GM19372 (cell line): ENCODE measurements around the gene GCHFR.

ENCODE experiments used
- ATAC-seq: cut with Tn5 transposase; IDR thresholded peaks from one replicate; pipeline ENCODE4 v1.9.1; 2021; ENCODE audit warnings: mild to moderate bottlenecking, low read depth, moderate library complexity; ENCODE audit not compliant: unreplicated experiment

The GCHFR gene

DNA sequence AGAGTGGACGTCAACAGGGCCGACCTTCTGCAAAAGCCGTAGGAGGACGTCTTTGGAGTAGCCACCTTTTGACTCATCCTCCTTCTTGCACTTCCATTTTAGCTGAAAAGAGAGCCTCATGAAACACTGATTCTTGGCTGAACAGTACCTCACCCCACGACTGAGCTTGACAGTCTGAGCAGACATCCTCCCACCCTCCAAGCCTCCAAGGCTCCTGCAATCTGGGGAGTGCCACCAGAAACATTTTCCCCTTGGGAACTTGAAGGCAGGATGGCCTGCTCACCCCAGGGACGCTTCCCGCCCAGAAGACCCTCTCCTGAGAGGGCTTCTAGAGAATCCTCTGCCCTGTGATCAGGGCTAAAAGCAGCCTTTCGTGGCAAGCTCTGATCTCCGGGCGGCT is 11.1 kb downstream of the GCHFR start:
- ATAC-seq: no peak

DNA sequence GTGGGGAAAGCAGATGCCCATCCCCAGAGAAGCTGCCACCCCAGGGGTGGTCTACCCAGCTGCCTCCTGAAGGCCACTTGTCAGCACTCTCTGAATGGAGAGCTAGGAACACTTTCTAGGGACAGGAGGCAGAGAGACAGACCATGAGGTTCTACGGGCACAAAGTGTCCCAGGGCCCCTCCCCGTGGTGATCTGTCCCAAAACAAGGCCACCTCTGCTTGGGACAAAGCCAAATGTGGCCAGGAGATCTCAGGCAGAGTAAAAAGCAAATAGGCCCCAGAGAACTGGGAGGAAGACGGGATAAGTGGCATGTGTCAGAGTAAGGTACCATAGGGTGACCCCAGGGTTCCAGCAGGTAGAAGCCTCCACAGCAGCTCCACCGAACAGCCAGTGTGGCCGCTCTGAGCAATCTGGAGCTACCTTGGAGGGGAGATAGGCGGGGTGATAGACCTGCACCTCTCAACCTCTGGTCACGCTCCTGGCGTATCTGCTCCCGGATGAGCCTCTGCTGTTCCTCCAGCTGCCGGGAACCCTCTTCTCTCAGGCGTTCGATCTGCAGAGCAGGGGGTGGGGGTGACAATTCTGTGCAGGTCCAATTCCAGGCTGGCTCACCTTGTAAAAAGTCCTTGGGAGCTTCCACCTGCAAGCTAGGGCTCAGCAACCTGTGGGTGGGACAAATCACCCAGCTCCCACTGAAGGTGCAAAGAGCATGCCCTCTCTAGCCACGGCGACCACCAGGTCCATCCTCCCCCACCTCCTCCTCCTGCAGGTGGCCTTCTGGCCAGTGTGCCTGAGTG is 12.1 kb downstream of the GCHFR start:
- no peak for ATAC-seq

DNA sequence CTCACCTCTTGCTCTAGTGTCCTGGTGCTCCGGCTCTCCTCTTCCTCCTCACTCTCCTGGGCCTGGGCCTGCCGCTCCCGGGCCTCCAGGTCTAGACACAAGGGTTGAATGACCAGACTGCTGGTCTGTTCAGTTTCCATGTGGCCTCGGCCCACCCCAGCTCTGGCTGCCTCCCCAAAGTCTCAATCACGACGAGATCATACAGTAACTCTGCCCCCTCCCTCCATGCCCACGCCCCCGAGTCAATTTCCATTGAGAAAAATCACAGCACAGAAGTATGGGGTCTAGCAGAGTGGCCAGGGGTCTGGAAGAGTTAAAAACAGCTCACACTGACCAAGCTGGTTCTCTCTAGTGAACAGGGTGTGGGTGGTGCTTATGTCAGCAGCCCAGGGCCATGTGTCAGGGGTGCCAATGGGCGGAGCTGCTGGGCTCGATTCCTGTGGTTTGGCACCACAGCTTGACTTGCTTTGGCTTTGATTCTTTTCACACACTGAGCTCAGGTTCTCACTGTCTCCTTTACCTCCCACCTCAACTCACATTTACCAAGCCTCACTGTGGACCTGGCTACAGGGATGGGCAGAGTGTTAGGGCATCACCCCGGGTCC is 12.8 kb downstream of the GCHFR start:
- ATAC-seq: no peak

DNA sequence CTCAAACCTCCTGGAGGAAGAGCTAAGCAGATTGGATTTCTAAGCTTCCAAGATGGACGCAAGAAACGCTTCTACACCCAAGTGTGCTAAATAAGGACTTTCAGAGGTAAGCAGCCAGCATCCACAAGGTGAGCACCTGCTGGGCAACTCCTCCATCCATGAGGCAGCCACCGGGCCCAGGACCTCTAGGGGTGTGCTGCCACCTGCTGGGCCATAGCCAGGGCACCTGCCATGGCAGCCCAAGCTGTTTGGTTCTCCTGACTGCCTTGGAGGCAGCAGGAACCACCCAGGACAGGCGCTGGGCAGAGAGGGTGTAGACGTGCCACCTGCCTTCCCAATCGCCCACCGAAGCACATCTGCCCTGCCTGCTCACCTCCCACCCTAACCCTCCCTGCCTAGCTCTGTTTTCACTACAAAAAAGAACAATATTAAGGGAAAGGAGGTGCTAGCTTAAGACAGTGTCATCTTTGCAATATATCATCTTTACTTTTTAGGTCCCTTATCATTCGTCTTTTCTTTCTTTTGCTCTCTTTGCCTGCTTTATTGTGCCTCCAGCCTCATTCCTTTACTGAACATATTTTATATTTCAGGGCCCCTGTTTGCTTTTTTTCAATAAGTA is 18.9 kb downstream of the GCHFR start:
- ATAC-seq: no peak

DNA sequence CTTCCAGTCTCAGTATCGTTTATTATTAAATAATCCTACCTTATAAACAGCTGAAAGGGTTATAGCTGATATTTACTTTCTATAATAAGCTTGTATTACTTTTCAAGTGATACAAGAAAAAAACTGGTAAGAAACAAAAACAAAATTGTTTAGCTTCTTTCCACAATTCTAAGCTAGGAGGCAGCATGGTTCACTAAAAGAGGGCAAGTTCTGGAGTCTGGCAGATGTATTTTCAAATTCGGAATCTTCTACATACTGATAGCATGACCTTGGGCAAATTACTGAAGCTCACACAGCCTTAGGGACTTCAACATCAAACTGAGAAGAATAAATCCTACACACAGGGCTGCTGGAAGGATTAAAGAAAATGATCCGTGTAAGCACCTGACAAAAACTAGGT is 21.3 kb downstream of the GCHFR start:
- no peak for ATAC-seq

DNA sequence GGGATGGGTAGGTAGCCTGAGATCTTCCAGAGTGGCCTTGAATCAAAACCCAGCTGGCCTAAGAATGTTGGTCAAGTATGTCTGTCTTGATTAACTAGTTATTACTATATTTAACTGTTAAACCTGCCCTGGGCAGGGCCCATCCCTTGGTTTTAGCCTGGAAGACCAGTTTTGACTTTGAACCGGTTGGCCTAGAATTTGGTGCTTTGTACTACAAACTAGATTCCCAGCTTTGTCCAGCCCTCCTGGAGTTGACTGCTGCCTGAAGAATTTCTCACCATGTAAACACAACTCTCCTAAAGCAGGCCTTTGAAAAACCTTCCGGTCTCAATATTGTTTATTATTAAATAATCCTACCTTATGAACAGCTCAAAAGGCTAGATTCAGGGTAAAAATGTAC is 21.9 kb downstream of the GCHFR start:
- ATAC-seq: no peak

DNA sequence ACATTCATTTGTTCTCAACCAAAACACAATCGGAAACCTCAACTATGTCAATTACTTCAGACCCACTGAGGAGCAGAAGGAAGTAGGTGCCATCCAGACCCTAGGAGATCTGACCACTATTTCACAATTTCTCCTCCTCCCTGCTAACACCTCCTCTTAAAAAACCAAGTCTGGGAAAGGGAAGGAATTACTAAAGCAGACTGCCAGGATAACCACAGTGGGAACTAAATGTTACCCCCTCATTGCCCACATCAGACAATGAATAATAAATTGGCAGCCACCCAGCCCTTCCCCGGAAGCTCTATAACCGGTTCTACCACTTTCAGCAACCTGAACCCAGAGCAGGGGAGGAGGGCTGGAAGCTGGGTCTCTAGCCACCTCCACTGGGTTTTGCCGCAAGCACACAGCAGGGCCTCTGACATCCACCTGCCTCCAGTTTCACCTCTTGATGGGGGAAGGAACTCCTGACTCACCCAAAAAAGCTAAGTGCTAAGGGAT is 23.5 kb downstream of the GCHFR start:
- no peak for ATAC-seq

DNA sequence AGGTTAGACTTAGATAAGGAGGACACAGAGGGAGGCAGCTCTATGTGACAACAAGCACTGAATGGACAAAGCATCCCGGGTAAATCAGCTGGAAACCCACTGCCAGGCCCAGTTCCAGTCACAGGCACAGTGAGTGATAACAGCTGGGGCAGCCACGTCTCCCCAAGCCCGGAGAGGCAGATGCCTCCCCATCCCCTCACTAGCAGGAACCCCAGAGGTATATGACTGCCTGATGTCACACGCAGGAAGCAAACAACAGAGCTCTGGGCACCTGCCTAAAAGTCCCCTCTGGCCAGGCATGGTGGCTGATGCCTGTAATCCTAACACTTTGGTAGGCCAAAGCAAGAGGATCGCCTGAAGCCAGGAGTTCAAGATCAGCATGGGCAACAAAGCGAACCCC is 24.1 kb downstream of the GCHFR start:
- no peak for ATAC-seq

DNA sequence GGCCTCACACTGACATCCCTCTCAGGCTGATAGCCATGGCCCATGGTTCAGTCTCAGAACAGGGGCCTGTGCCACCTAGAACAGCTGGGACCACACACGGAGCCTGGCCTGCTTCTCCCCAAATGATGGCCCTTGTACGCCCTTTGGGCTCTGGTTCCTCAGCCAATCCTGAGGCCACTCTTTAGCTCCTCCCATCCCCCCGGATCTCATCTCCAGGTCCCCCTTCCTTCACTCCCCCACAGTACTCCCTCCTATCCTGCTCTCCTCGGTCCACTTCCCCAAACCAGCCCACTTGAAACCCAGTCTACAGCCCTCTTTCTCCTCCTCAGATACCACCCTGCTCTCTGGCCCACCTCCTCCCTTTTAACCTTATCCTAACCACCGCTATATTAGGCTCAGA is 25.3 kb downstream of the GCHFR start:
- no peak for ATAC-seq

DNA sequence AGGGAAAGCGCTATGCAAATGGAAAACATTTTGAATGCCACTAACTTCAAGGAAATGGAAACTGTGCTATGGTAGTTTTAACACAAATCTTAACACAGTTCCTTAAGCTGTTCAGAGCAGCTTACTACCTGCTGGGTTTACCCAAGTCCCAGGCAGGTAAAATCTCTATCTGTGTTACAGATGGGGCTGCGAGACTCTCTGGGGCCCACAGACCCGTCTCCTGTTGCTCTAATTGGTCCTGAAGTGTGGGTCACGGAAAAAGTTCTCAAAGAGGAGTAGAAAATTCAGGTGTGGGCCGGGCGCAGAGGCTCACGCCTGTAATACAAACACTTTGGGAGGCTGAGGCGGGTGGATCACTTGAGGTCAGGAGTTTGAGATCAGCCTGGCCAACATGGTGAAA is 26.1 kb downstream of the GCHFR start:
- ATAC-seq: no peak

DNA sequence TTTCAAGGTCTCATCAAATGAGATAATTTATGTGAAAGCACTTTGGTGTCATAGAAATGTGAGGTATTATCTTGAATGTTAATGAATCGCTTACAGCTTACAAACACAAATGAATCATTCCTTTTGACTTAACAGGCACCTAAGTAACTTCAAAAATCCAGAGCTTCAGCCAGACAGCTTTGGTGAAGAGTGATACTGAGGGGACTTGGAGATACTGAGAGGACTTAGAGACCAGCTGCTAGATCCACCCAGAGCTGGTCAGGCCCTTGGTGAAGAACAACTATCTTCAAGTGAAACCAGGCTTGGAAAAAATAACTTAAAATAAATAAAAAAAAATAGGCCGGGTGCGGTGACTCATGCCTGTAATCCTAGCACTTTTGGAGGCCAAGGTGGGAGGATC is 26.9 kb downstream of the GCHFR start:
- no peak for ATAC-seq

DNA sequence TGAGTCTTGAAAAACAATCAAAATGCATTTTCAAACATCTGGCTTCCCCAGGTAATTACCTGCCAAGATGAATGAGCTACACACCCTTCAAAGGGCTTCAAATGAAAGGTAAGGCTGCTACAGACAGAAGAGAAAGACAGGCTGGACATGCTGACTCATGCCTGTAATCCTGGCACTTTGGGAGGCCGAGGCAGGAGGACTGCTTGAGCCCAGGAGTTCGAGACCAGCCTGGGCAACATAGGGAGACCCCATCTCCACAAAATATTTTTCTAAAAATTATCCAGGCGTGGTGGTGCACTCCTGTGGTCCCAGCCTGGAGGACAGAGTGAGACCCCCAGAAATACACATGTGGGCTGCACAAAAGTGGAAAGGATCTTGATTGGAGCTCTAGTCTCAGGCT is 28.5 kb downstream of the GCHFR start:
- ATAC-seq: no peak

DNA sequence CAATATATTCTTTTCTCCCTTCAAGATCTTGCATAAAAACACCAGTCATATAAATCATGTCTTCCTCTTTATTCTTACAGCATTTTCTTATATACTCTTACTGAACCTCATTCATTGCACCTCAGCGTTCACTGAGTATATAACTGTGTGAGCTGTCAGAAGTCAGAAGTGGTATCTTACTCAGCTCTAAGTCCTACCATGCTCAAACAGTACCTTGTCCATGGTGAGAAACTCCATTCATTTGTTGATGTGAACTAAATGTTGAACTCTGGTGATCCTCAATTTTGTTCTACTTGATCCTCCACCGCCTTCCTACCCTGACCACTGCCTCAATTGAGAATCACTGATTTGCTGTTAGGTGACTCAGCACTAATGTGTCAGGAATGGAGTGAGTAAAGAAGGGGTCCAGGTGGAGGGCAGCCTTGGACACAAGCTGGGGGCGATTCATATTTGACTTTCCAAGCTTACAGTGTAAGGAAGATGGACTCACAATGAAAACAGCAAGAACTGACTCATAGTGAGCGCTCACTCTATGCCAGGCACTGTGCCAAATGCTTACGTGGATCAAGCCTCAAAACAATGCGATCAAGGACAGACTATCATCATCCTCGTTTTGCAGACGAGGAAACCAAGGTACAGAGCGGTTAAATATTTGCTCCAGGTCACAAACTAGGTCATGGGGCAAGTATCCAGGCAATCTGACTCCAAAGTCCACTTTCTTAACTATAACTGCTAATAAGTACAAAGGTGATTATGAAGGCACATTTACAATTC is 29.5 kb downstream of the GCHFR start:
- ATAC-seq: no peak

DNA sequence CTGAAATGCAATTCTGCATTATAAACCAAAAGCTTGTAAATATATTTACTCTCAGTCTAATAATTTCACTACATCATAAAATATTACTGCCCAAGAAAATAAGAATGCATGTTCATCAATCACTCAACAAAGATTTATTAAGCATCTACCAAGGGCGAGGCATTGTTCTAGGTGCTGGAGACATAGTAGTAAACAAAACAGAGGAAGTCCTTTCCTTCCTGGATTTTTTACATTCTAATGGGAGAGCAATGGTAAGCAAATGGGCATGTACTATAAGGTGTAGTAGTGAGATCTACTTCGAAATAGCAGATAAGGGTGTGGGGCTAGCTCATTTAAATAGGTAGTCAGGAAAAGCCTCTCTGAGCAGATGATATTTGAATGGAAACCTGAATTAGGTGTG is 32.2 kb downstream of the GCHFR start:
- no peak for ATAC-seq

DNA sequence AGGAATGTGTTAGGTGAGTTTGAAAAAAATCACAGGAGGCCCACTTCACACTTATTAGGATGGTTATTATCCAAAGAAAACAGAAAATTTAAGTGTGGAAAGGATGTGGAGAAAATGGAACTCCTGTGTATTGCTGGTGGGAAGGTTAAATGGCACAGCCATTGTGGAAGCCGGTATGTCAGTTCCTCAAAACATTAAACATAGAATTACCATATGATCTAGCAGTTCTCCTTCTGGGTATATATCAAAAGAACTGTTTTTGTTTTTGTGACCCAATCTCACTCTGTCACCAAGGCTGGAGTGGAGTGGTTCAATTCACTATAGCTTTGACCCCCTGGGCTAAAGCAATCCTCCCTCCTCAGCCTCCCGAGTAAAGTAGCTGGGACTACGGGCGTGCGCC is 32.6 kb downstream of the GCHFR start:
- ATAC-seq: no peak

DNA sequence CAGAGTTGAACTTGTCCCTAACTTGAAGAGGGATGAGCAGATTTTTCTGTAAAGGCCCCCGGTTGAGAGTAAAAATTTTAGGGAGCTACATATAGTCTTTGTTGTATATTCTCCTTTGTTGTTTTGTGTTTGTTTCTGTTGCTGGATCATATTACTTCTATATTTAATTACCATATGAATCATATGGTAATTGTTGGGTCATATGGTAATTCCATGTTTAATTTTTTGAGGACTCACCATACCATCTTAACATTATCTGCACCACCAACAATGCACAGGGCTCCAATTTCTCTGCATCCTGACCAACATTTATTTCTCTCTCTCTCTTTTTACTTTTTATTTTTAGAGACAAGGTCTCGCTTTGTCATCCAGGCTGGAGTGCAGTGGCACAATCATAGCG is 35.7 kb downstream of the GCHFR start:
- ATAC-seq: no peak

DNA sequence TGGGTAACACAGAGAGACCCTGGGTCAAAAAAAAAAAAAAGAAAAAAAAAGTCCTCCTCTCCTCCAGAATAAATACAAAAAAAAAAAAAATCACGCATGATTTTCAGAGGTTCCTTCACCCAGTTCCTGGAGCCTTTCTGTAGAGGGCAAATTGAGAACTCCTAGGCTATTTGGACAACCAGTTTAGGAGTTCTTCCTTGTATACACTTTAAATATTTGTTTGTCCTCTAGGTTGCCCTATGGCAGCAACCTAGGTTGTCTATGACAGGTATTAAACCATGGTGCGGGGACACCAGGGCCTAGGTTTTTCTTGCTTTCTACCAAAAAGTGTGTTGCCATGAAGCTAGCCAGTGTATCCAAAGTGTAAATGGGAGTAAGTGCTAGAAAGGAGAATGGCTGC is 39.2 kb downstream of the GCHFR start:
- no peak for ATAC-seq

DNA sequence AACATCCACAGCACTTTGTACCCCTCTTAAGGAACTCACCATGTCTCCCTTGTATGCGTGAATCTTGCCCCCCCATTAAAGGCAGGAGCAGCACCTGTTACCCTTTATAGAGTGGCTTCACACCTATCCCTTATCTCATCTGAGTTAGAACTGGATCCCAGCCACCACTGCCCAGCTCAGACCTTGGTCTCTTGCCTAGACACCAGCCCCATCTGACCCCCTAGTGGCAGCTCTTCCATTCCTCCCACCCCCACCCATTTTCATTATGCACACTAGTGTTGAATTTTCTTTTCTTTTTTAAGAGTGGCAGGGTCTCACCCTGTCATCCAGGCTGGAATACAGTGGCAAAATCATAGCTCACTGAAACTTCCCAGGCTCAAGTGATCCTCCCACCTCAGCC is 39.8 kb downstream of the GCHFR start:
- no peak for ATAC-seq

DNA sequence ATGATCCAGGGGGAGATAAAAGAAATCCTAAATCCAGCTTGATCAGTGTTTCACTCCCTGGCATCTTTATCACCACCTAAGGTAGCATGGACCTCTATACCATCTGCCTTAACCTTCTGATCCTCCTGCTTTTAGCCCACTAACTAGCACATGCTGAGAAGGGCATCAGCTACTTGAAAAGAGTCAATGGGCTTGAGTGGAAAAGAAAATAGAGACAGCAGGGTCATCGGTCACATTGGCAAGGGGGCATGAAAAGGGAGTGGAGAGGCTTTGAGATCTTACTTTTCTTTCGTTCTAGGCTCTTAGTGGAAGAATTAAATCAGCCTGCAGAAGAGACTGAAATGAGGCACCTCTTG is 42.8 kb downstream of the GCHFR start:
- no peak for ATAC-seq

DNA sequence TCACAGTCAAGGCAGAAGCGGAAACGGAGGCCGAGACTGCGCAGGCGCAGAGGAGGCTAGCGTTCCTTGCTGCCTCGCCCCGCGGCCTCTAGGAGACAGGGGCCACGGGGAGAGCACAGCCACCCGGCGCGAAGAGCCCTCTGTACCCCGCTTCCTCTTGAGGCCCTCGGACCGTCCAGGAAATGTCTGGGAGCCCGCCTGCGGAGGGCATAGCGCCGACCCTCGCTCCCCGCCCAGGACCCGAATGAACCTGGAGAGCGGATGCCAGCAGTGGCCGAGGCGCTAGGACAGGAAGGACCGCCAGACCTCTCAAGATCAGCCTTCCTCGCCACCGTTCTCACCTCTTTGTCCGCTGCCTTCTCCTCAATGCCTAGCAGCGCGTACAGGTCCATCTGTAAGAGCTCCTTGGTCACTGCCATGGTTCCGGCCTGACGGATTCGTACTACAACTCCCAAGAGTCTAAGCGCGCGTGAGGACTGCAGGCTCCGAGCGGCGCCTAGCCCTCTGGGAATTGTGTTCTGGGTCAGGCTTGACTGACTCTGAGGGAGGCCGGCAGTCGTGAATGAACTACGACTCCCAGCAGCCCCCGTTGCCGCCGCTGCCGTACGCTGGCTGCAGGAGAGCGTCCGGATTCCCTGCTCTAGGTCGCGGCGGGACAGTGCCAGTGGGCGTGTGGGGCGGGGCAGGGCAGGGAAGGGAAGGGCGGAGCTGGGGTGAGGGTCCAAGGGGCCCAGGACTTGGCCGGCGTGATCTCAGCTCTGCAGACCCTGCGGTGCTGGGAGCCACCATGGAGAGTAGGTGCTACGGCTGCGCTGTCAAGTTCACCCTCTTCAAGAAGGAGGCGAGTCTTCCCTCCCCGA is 43.4 kb downstream of the GCHFR start, which contains the start of the genes DNAJC17 and ZFYVE19:
Gene DNAJC17 (minus strand): TSS at position 446 of the 860 bp plus-strand sequence. CDS start 27 bp downstream, at position 419.
Gene ZFYVE19 (plus strand): TSS at position 62 of the 860 bp plus-strand sequence. CDS start 501 bp downstream, at position 563.
- ATAC-seq: peak; percentile 92
